NCI-H82 treated with DMSO at 0.1 percent for 48 hours (cell line): ENCODE results near the gene RERE.
A peak's percentile ranks its signal among the peaks of the same experiment; 100 is the strongest.

ENCODE experiments used
- DNase-seq: peaks from one replicate; lab custom pipeline; 2025; ENCODE audit not compliant: unreplicated experiment; lab: John Stamatoyannopoulos, UW

The RERE gene

DNA sequence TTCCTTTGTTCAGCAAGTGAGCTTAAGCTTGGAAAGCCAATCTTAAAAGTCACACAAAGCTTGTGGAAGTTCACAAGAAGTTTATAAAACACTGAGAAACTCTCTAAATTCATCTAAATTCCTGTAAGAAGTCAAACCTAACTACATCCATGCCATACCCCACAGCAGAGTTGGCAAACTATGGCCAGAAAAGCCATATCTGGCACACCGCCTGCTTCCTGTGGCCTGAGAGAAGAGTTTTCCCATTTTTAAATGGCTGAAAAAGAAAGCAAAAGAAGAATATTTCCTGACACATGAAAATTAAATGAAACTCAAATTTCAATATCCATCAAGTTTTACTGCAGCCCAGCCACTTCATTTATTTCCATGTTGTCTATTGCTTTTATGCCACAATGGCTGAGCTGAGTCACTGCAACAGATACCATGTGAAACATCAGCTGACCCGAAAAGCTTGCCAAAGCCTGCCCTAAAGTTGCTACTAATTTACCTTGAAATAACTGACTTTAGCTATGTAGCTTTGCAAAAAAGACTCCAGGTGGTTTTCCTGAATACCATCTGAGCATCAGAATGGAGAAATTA is 262.4 kb downstream of the RERE start:
- no peak for DNase-seq

DNA sequence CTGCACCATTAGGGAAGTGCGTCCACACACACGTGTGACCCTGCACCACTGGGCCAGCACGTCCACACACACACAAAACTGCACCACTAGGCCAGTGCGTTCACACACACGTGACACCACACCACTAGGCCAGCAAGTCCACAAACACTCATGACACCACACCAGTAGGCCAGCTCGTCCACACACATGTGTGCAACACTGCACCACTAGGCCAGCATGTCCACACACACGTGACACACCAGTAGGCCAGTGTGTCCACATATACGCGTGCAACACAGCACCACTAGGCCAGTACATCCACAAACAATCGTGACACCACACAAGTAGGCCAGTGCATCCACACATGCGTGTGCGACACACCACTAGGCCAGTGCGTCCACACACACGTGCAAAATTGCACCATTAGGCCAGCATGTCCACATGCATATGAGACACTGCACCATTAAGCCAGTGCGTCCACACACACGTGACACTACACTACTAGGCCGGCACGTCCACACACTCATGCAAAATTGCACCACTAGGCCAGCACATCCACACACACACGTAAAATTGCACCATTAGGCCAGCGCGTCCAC is 264.5 kb downstream of the RERE start:
- DNase-seq, result no peak

DNA sequence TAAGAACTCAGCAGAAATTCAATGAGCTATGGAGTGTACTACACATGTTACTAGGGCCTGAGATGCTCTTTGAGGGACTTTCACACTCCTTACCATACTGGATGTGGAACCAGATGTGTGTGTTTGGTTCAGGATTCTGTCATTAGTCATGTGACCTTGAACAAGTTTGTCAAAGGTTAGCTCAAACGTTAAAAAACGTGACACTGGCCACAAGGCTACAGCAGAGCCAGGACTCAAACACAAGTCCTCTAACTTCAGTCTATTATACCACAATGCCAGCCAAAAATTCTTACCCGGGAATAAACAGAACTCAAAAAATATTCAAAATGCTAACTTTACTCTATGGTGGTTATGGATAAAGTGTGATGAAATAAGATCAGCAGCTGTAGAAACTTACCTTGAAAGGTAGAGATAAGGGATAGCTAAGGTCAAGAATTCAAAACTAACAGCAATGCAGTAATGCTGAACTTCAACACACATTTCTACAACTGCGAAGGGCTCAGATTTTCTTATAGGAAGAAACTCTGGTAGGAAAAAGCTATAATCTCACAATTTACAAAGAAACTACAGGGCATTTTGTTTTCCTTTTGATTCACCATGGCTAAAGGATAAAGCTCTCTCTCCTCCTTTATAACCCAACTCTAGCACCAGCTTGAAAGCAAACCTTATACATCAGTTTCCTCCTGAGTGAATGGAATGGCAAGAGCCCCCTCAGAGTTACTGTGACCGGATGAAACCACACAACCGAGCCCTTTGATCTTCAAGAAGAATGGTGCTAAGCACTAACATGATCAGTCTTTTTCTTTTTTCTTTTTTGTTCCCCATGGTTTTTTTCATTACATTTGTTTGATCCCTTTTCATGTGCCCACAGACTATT is 265.6 kb downstream of the RERE start:
- DNase-seq, result no peak

DNA sequence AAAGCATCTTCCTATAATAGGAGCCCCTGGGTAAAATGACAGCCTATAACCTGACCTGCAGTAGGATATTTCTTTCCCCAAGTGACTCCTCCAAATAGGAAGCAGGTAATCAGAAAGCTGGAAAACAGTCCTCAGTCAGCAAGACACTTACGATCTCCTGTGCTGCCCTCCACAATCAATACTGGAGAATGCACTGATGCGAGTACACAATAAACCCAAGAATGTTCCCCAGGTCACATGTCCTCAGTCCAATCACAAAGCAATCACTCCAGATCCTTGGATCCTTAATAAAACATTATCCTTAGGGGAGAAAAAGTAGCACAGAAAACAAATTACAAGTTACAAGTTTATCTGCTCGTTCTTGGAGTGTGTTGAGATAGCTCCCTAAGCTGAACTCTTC is 266.4 kb downstream of the RERE start:
- no peak for DNase-seq

DNA sequence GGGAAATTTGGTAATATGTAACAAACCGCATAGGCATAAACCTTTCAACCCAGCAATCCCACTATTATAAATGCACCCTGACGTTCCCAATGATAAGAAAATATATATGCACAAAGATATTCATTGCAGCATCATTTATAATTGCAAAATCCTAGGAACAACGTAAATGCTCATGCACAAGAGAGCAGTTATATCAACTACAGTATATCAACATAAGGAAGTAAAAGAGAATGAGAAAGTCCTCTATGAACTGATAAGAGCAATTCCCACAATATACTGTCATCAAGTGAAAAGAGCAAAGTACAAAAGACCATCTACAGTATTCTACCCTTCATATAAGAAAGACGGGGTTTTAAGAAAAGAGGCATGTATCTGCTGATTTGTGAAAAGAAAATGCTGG is 269.6 kb downstream of the RERE start:
- DNase-seq, result no peak

GRCh38 chr1:8545078-8545477 is 272.4 kb downstream of the RERE start:
- no peak for DNase-seq

DNA sequence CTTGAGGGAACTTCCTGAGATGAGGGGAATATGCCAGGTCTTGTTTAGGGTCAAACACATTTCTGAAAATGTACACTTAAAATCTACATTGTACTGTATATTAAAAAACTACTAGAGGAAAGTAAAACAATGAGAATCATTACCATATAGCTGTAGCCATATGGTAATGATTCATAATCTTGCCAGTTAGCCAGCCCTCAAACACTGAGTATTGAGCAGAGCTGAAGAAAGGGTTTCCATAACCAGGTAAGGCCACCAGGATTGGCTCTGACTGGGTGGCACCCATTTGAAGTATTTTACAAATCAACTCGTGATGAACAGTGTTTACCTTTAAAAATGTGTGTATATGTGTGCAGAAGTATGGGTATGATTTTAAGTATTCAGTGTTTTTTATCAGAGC is 272.8 kb downstream of the RERE start:
- no peak for DNase-seq

- no peak for DNase-seq
These were observed 273.5 kb downstream of the RERE start for GRCh38 chr1:8543965-8544364.

GRCh38 chr1:8541961-8542521 is 275.4 kb downstream of the RERE start:
- DNase-seq, result no peak

DNA sequence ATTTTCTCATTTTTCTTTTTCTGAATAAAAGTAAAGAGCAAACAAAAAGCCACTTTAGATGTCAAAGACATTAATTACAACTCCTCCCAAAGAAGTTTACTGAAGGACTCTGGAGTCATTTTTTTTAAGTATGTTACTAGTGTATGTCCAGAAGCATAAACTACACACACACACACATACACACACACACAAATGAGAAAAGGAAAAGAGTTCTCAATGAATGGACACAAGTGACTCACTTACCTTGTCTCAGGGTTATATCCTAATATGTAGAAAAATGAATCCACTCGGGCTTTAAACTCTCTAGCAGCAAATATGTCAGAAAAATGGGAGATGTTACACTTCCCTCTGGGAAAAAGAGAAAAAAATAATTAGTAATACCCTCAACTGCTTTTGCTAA is 276.5 kb downstream of the RERE start:
- no peak for DNase-seq

- no peak for DNase-seq
These were observed 277.0 kb downstream of the RERE start for GRCh38 chr1:8540261-8540941.

- DNase-seq, result no peak
These were observed 277.8 kb downstream of the RERE start for GRCh38 chr1:8539683-8540082.

GRCh38 chr1:8538502-8538901 is 278.9 kb downstream of the RERE start:
- DNase-seq, result no peak

GRCh38 chr1:8537991-8538390 is 279.4 kb downstream of the RERE start:
- no peak for DNase-seq

- DNase-seq, result no peak
These were observed 280.9 kb downstream of the RERE start for GRCh38 chr1:8536515-8536914.

- no peak for DNase-seq
These were observed 283.5 kb downstream of the RERE start for GRCh38 chr1:8533907-8534306.

GRCh38 chr1:8533124-8533523 is 284.3 kb downstream of the RERE start:
- no peak for DNase-seq

GRCh38 chr1:8529901-8530300 is 287.5 kb downstream of the RERE start:
- DNase-seq, result peak; percentile 50

DNA sequence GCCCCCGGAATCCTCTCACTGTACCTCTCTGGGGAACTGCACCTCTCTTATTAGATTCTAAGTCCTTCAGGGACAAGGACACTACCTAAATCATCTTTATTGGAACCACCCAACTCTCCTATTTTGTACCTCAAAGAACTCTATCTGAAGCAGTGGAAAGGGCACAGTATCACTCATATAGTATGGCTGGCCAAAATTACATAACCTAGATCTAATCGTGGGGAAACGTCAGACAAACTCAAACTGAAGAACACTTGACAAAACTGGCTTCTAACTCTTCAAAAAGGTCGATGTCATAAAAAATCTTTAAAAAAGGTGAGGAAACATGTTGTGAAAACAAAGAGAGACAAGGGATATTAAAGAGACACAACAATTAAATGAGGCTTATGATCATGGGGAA is 289.5 kb downstream of the RERE start:
- no peak for DNase-seq

GRCh38 chr1:8525558-8526275 is 291.7 kb downstream of the RERE start:
- peak; percentile 84 for DNase-seq

- DNase-seq, result no peak
These were observed 292.3 kb downstream of the RERE start for GRCh38 chr1:8525216-8525557.
